ENCODE results near the gene TTC28.
A peak's percentile ranks its signal among the peaks of the same experiment; 100 is the strongest.

TTC28 gene

DNA sequence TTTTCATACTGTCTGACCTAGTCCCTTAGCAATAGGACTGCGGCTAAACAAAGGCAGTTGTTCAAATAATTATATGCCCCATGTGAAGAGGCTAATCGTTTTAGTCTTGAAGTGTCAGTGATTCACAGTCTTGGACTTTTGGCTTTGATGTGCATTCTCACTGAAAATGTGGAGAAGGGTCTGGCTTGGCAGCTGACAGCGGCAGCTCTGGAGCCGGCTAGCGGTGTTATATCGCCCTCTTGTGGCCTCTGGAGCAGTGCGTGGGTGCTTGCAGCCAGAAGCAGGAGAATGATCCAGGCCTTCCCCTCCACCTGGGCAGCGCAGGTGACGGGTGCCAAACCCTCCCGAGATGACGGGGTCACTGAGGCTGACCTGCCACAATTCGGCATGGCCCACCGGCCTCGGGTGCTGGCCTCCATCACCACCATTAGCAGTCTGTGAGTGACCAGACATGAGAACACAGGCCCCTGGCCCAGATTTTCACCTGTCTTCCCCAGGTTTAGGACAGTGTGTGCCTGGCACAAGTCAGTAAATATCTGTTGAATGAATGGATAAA is 670.3 kb downstream of the TTC28 start:
- Histone ChIP-seq H3K4me3 (ENCODE audit: low read depth in 1 of 2, low read length in 1 of 2) (no peak overlapping the region), H3K27ac (no peak overlapping the region), H3K9me3 (no peaks in the 10 kb centered on the region), H3K27me3 (no peaks in the 10 kb centered on the region), H3K36me3 (no peaks in the 10 kb centered on the region), H3K4me1 (ENCODE audit: control insufficient read depth in 1 of 2, insufficient read depth in 1 of 2, low read depth in 1 of 2, low read length in 1 of 2) (no peaks in the 10 kb centered on the region)
- TF ChIP-seq, protein P1, sequence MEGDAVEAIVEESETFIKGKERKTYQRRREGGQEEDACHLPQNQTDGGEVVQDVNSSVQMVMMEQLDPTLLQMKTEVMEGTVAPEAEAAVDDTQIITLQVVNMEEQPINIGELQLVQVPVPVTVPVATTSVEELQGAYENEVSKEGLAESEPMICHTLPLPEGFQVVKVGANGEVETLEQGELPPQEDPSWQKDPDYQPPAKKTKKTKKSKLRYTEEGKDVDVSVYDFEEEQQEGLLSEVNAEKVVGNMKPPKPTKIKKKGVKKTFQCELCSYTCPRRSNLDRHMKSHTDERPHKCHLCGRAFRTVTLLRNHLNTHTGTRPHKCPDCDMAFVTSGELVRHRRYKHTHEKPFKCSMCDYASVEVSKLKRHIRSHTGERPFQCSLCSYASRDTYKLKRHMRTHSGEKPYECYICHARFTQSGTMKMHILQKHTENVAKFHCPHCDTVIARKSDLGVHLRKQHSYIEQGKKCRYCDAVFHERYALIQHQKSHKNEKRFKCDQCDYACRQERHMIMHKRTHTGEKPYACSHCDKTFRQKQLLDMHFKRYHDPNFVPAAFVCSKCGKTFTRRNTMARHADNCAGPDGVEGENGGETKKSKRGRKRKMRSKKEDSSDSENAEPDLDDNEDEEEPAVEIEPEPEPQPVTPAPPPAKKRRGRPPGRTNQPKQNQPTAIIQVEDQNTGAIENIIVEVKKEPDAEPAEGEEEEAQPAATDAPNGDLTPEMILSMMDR (IDR thresholded peaks at IDR 0.05): peak; percentile 49

DNA sequence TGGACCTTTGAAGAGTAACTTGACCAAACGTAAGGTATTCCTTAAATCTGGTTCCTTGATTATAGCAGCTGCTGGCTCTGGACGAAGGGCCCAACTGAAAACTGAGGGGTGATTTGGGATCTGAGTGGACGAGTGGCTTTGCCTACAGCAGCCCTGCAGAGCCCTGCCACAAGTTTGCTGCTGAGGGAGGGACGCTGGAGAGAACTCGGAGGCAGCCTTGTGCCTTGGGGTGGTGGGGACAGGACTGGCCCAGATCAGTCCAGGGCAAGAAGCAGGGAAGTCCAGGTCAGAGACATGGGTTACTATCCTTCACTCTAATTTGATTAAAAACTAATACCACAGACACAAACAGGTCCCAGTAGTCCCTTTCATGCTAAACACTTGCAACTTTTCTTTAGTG is 671.0 kb downstream of the TTC28 start:
- no peak overlapping the region for H3K27ac ChIP-seq
- no peaks in the 10 kb centered on the region for H3K4me1 ChIP-seq (ENCODE audit: control insufficient read depth in 1 of 2, insufficient read depth in 1 of 2, low read depth in 1 of 2, low read length in 1 of 2)
- H3K36me3 ChIP-seq: no peaks in the 10 kb centered on the region
- no peak overlapping the region for H3K4me3 ChIP-seq (ENCODE audit: low read depth in 1 of 2, low read length in 1 of 2)
- no peaks in the 10 kb centered on the region for H3K27me3 ChIP-seq
- TF ChIP-seq, protein P1 (IDR thresholded peaks at IDR 0.05): no peak
- H3K9me3 ChIP-seq: no peaks in the 10 kb centered on the region

DNA sequence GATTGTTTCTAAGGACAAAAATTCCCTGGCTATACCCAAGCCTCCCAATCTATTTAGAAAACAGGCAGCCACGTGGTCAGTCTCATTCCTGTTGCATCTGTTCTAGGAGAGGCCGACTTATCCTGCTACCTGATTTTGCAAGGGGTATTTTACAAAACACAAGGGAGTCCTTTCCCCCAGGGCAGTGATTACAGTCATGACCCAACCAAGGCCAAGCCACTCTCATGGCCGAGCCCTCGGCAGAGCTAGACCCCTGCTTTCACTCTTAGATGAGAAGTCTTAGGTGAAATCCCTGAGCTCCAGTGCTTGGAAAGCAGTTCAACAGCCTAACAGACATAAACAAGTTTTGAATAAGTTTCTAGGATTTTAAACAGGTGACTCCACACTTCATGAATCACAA is 671.6 kb downstream of the TTC28 start:
- Histone ChIP-seq H3K9me3 (no peaks in the 10 kb centered on the region), H3K4me1 (ENCODE audit: control insufficient read depth in 1 of 2, insufficient read depth in 1 of 2, low read depth in 1 of 2, low read length in 1 of 2) (no peaks in the 10 kb centered on the region), H3K27me3 (no peaks in the 10 kb centered on the region), H3K27ac (no peak overlapping the region), H3K4me3 (ENCODE audit: low read depth in 1 of 2, low read length in 1 of 2) (no peak overlapping the region), H3K36me3 (no peaks in the 10 kb centered on the region)
- TF ChIP-seq, protein P1 (IDR thresholded peaks at IDR 0.05): no peak

DNA sequence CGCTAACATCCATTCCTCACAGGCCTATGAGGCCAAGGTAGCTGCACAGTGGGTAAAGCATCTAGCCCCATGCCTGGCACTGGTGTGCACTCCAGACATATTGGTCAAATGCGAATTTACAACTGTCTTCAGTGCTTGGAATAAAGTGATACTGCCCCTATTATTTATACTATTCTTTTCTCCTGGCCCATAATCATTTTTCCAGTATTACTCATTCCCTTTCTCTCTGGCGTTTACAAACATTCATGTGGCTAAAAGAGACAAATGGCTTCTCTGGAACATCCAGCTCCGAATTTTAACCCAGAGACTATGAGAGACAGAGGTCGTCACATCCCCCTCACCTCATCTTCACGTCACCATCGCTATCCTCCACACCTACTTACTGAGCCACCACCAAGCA is 673.4 kb downstream of the TTC28 start:
- Histone ChIP-seq H3K36me3 (no peaks in the 10 kb centered on the region), H3K27me3 (no peaks in the 10 kb centered on the region), H3K4me3 (ENCODE audit: low read depth in 1 of 2, low read length in 1 of 2) (no peak overlapping the region), H3K4me1 (ENCODE audit: control insufficient read depth in 1 of 2, insufficient read depth in 1 of 2, low read depth in 1 of 2, low read length in 1 of 2) (no peaks in the 10 kb centered on the region), H3K27ac (no peak overlapping the region), H3K9me3 (no peaks in the 10 kb centered on the region)
- TF ChIP-seq, protein P1 (IDR thresholded peaks at IDR 0.05): no peak

DNA sequence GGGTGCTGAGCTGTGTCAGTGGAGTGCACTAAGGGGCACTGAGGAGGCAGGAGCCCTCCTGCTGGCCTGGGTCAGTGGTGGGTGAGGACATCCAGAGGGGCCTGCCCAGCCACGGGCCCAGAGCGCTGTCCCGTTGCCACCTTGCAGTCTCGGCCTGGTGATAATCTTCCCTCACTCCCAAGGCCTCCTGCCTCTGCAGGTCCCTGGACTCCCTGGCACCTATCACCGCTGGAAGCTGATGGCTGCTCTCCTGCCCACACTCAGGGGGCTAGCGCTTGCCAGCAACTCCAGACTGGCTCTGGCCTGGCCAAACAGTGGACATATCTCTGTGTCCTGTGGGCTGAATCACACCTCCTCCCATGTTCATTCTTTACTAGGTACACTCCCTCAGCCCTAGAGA is 674.1 kb downstream of the TTC28 start:
- H3K4me1 ChIP-seq (ENCODE audit: control insufficient read depth in 1 of 2, insufficient read depth in 1 of 2, low read depth in 1 of 2, low read length in 1 of 2): no peaks in the 10 kb centered on the region
- H3K27ac ChIP-seq: no peak overlapping the region
- no peaks in the 10 kb centered on the region for H3K27me3 ChIP-seq
- no peaks in the 10 kb centered on the region for H3K36me3 ChIP-seq
- H3K4me3 ChIP-seq (ENCODE audit: low read depth in 1 of 2, low read length in 1 of 2): no peak overlapping the region
- H3K9me3 ChIP-seq: no peaks in the 10 kb centered on the region
- TF ChIP-seq, protein P1 (IDR thresholded peaks at IDR 0.05): no peak

DNA sequence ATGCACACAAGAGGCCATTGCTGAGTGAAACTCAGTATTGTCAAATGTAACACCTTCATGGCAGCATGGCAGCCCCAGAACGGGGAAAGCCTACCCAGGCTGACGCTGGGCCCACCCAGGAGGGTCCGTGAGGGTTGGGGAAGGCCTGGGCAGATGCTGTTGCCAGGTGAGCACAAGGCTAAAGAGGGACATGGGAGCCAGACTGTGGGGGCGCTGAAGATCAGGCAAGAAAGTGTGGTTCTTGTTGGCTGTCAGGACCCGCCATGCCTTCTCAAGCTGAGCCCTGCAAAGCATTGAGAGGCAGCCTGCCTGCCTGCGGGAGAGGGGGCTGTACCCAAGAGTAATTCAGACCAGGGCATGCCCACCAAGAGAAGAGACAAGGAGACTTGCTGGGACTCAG is 675.6 kb downstream of the TTC28 start:
- no peaks in the 10 kb centered on the region for H3K27me3 ChIP-seq
- H3K36me3 ChIP-seq: no peaks in the 10 kb centered on the region
- TF ChIP-seq, protein P1 (IDR thresholded peaks at IDR 0.05): no peak
- H3K4me3 ChIP-seq (ENCODE audit: low read depth in 1 of 2, low read length in 1 of 2): no peak overlapping the region
- no peaks in the 10 kb centered on the region for H3K4me1 ChIP-seq (ENCODE audit: control insufficient read depth in 1 of 2, insufficient read depth in 1 of 2, low read depth in 1 of 2, low read length in 1 of 2)
- no peak overlapping the region for H3K27ac ChIP-seq
- H3K9me3 ChIP-seq: no peaks in the 10 kb centered on the region

Data from neutrophil (primary cell).